ENCODE results near the gene HOXB5.
A peak's percentile ranks its signal among the peaks of the same experiment; 100 is the strongest.

Gene HOXB5

DNA sequence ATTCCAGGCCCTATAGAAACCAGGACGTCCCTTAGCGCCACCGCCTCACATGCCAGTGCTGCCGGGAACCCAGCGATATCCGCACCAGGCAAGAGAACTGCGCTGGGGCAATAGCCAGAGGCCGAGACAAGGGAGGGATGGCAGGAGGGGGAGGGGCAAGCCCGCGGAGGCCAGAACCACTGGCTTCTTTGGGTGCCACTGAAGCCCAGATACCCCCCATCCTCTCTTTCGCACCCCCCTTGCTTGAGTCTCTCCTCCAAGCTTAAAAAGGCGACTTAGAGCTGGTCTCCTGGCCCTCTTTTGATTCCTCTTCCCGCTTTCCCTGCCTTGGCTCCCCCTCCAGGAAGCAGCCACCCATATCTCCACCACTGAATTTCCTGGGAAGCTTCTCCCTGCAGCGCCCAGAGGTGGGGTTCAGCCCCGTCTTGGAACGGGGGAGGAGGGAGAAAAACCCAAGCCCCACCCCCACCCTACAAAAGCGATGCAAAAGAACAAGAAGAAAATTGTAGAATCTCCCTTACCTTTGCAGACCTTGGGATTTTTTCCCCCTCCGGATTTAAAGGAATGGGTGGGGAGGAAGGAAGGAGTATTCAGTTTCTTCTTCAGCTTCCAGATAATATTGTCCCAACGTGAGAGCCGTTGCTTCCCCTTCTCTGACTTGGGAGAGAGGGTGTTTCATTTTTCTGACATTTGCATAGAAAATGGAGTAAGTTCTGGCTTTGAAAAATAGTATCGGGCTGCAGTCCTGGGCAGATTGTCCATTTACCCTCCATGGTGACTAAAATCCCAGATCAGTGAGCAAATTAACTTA, 10.6 kb upstream of the HOXB5 start (continued):
- TF ChIP-seq, protein P1, sequence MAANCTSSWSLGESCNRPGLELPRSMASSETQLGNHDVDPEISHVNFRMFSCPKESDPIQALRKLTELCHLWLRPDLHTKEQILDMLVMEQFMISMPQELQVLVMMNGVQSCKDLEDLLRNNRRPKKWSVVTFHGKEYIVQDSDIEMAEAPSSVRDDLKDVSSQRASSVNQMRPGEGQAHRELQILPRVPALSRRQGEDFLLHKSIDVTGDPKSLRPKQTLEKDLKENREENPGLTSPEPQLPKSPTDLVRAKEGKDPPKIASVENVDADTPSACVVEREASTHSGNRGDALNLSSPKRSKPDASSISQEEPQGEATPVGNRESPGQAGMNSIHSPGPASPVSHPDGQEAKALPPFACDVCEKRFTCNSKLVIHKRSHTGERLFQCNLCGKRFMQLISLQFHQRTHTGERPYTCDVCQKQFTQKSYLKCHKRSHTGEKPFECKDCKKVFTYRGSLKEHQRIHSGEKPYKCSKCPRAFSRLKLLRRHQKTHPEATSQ (tag by site-specific recombination; IDR thresholded peaks at IDR 0.05), result no peak
- TF ChIP-seq ZNF529 (tag by site-specific recombination; IDR thresholded peaks at IDR 0.05; ENCODE audit: insufficient replicate concordance) (no peak), ZNF571 (tag by site-specific recombination; IDR thresholded peaks at IDR 0.05) (no peak), ZNF10 (tag by site-specific recombination; IDR thresholded peaks at IDR 0.05) (0 out of 2 replicates have a peak, but pooled peaks have one; percentile 13), ZSCAN23 (tag by site-specific recombination; IDR thresholded peaks at IDR 0.05) (no peak), ZNF174 (tag by site-specific recombination; IDR thresholded peaks at IDR 0.05) (no peak), ZNF558 (tag by site-specific recombination; IDR thresholded peaks at IDR 0.05) (no peak), ZNF544 (tag by site-specific recombination; IDR thresholded peaks at IDR 0.05) (no peak), ZIC2 (tag by site-specific recombination; IDR thresholded peaks at IDR 0.05) (no peak), ZNF629 (tag by site-specific recombination; IDR thresholded peaks at IDR 0.05) (peak; percentile 43; the same call in 1 of the 2 replicates), ZNF658 (tag by site-specific recombination; IDR thresholded peaks at IDR 0.05) (no peak), GFI1B (tag by site-specific recombination; IDR thresholded peaks at IDR 0.05) (no peak), SCRT1 (tag by site-specific recombination; IDR thresholded peaks at IDR 0.05; ENCODE audit: borderline replicate concordance) (no peak), MYNN (tag by site-specific recombination; IDR thresholded peaks at IDR 0.05; ENCODE audit: borderline replicate concordance) (no peak), ZNF548 (tag by site-specific recombination; IDR thresholded peaks at IDR 0.05) (no peak), ZNF426 (tag by site-specific recombination; IDR thresholded peaks at IDR 0.05) (no peak), ZFHX2 (tag by site-specific recombination; conservative IDR thresholded peaks at IDR 0.05) (no peak), ZNF747 (tag by site-specific recombination; IDR thresholded peaks at IDR 0.05) (no peak), ZNF302 (tag by site-specific recombination; IDR thresholded peaks at IDR 0.05; ENCODE audit: low read depth) (no peak), ZFP69B (tag by site-specific recombination; IDR thresholded peaks at IDR 0.05) (no peak), ZNF501 (tag by site-specific recombination; IDR thresholded peaks at IDR 0.05) (peak; percentile 26; the same call in 1 of the 2 replicates), ZNF791 (tag by site-specific recombination; IDR thresholded peaks at IDR 0.05) (no peak), ZNF521 (tag by site-specific recombination; IDR thresholded peaks at IDR 0.05) (no peak), ZNF133 (tag by site-specific recombination; IDR thresholded peaks at IDR 0.05) (no peak), ZNF664 (tag by site-specific recombination; IDR thresholded peaks at IDR 0.05) (no peak)
- TF ChIP-seq, protein P2, sequence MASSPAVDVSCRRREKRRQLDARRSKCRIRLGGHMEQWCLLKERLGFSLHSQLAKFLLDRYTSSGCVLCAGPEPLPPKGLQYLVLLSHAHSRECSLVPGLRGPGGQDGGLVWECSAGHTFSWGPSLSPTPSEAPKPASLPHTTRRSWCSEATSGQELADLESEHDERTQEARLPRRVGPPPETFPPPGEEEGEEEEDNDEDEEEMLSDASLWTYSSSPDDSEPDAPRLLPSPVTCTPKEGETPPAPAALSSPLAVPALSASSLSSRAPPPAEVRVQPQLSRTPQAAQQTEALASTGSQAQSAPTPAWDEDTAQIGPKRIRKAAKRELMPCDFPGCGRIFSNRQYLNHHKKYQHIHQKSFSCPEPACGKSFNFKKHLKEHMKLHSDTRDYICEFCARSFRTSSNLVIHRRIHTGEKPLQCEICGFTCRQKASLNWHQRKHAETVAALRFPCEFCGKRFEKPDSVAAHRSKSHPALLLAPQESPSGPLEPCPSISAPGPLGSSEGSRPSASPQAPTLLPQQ (tag by site-specific recombination; IDR thresholded peaks at IDR 0.05), result no peak
- TF ChIP-seq, protein P3, sequence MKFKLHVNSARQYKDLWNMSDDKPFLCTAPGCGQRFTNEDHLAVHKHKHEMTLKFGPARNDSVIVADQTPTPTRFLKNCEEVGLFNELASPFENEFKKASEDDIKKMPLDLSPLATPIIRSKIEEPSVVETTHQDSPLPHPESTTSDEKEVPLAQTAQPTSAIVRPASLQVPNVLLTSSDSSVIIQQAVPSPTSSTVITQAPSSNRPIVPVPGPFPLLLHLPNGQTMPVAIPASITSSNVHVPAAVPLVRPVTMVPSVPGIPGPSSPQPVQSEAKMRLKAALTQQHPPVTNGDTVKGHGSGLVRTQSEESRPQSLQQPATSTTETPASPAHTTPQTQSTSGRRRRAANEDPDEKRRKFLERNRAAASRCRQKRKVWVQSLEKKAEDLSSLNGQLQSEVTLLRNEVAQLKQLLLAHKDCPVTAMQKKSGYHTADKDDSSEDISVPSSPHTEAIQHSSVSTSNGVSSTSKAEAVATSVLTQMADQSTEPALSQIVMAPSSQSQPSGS (tag by site-specific recombination; IDR thresholded peaks at IDR 0.05; ENCODE audit: low read depth), result no peak
- TF ChIP-seq, protein P4, sequence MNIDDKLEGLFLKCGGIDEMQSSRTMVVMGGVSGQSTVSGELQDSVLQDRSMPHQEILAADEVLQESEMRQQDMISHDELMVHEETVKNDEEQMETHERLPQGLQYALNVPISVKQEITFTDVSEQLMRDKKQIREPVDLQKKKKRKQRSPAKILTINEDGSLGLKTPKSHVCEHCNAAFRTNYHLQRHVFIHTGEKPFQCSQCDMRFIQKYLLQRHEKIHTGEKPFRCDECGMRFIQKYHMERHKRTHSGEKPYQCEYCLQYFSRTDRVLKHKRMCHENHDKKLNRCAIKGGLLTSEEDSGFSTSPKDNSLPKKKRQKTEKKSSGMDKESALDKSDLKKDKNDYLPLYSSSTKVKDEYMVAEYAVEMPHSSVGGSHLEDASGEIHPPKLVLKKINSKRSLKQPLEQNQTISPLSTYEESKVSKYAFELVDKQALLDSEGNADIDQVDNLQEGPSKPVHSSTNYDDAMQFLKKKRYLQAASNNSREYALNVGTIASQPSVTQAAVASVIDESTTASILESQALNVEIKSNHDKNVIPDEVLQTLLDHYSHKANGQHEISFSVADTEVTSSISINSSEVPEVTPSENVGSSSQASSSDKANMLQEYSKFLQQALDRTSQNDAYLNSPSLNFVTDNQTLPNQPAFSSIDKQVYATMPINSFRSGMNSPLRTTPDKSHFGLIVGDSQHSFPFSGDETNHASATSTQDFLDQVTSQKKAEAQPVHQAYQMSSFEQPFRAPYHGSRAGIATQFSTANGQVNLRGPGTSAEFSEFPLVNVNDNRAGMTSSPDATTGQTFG (tag by site-specific recombination; IDR thresholded peaks at IDR 0.05; ENCODE audit: borderline replicate concordance), result no peak
- TF ChIP-seq, protein P5, sequence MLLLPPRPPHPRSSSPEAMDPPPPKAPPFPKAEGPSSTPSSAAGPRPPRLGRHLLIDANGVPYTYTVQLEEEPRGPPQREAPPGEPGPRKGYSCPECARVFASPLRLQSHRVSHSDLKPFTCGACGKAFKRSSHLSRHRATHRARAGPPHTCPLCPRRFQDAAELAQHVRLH (tag by site-specific recombination; IDR thresholded peaks at IDR 0.05), result no peak
- TF ChIP-seq, protein P6, sequence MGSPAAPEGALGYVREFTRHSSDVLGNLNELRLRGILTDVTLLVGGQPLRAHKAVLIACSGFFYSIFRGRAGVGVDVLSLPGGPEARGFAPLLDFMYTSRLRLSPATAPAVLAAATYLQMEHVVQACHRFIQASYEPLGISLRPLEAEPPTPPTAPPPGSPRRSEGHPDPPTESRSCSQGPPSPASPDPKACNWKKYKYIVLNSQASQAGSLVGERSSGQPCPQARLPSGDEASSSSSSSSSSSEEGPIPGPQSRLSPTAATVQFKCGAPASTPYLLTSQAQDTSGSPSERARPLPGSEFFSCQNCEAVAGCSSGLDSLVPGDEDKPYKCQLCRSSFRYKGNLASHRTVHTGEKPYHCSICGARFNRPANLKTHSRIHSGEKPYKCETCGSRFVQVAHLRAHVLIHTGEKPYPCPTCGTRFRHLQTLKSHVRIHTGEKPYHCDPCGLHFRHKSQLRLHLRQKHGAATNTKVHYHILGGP (tag by site-specific recombination; IDR thresholded peaks at IDR 0.05), result no peak
- TF ChIP-seq, protein P7, sequence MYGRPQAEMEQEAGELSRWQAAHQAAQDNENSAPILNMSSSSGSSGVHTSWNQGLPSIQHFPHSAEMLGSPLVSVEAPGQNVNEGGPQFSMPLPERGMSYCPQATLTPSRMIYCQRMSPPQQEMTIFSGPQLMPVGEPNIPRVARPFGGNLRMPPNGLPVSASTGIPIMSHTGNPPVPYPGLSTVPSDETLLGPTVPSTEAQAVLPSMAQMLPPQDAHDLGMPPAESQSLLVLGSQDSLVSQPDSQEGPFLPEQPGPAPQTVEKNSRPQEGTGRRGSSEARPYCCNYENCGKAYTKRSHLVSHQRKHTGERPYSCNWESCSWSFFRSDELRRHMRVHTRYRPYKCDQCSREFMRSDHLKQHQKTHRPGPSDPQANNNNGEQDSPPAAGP (tag by site-specific recombination; IDR thresholded peaks at IDR 0.05), result peak; percentile 23; the same call in 1 of the 2 replicates
